Left cardiac atrium (tissue), 4 donors: ENCODE results near the gene CCDC85C. TPM values are rescaled to one million over a fixed set of nuclear protein-coding genes. Genes with fewer than 3 reads are reported as not detected.
"Not testable (repeated sequence)": the region's sequence is repeated elsewhere in the genome, so short reads cannot be mapped to it uniquely, and the experiment has no call there.

ENCODE experiments used
- ATAC-seq, 2 donors: fragments of 200-7000 bp; cut with Tn5 transposase; one replicate each; pipeline ENCODE4 v1.9.1; 2020; ENCODE audit warnings: mild to moderate bottlenecking in 2 of 2, moderate library complexity in 2 of 2
- DNase-seq: peaks from one replicate; pipeline ENCODE4 v3.0.0-alpha.2; 2020
- intact Hi-C, 2 donors: fragments of 100-400 bp; cut with DNase I; formaldehyde crosslinking; loops; one replicate each; pipeline versions ENCODE4 v1.14.1 to v1.15.1; 2022 to 2023
- long read RNA-seq: library from polyadenylated mRNA; unstranded; transcript quantifications from one replicate; pipeline ENCODE4 v2.0.0, GENCODE V29; 2021
- total RNA-seq, 2 donors: library from RNA; stranded (reverse); fragmentation: NEBNext Ultra II Directional; extraction: Animal tissue kit (Norgen Biotek cat#: 25700); gene quantifications; one replicate each; pipeline ENCODE4 v1.2.1, GENCODE V29; 2021
- donor health status: DM: no; HTN: yes; CAD: no.
- donor health status: DM: no; HTN: yes; CAD: no; lungs with severe emphysema.
- donor health status: DM: yes; HTN: yes; CAD: no.
- donor health status: Dilated cardiomyopathy.

The CCDC85C gene
- total RNA-seq: 10 to 100 TPM; 21.4 to 24.7 TPM
- long read RNA-seq, partial matches to known transcripts: 3 of 19 reads
- long read RNA-seq, other reads (novel, unspliced or antisense): 16 of 19 reads

DNA sequence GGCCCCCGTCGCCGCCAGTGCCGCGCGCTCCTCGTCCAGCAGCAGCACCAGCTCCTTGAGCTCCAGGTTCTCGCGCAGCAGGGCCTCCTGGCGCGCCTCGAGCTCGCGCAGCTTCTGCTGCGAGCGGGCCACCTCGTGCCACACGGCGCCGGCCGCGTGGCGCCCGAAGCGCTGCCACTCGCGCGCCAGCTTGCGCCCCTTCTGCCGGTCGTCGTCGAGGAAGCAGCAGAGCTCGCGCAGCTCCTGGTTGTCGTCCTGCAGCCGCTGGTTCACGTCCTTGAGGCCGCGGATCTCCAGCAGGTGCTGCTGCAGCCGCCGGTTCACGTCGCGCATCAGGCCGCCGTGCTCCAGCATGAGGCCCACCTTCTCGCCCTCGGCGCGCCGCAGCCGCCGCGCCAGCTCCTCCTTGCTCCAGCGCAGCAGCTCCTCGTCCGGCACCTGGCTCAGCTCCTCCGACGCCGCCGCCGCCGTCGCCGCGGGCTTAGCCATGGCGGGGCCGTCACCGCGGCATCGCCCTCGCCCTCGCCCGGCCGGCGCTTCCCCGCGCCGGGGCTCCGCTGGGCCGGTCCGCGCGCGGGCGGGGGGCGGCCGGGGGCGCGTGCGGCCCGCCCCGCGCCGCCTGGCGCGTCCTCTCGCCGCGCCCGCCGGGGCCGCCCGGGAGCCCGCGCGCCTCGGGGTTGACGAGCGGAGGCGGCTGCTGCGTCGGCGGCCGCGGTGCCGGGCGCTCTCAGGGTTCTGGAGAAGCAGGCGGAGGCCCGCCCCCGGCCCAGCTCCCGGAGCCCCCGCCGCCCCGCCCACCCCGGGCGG, at the start of gene CCDC85C:
Gene CCDC85C (minus strand): TSS at position 737 of the 807 bp plus-strand sequence. CDS start 248 bp downstream, at position 489.
- intact Hi-C loops: loop anchor here in 1 of 2 donors (5.0 kb wide), 1 partner anchor 36 kb away; no protein-coding TSS in a partner anchor
- ATAC-seq (no peak), DNase-seq (no peak)

DNA sequence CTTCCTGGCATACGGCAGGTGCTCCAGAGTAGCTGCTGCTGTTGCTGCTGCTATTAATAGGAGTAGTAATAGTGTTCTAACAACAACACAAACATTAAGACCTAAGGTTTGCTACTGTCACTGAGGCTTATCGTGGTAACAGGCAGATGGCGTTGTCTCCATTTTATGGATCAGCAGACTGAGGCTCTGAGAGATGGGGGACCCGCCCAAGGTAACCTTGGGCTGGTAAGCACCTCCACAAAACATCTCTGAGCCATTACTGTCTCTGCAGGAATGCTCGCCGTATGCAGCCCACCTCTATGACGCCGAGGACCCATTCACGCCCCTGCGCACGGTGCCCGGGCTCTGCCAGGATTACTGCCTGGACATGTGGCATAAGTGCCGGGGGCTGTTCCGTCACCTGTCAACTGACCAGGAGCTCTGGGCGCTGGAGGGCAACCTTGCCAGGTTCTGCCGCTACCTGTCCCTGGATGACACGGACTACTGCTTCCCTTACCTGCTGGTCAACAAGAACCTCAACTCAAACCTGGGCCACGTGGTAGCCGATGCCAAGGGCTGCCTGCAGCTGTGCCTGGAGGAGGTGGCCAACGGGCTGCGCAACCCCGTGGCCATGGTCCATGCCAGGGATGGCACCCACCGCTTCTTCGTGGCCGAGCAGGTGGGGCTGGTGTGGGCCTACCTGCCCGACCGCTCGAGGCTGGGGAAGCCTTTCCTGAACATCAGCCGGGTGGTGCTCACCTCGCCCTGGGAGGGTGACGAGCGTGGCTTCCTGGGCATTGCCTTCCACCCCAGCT, 48.1 kb upstream of the CCDC85C start:
- intact Hi-C loops: no loop called here
- ATAC-seq (no peak), DNase-seq (no peak)

GRCh38 chr14:99650189-99650588, 46.2 kb upstream of the CCDC85C start:
- intact Hi-C loops: no loop called here
- DNase-seq (no peak), ATAC-seq (no peak)

DNA sequence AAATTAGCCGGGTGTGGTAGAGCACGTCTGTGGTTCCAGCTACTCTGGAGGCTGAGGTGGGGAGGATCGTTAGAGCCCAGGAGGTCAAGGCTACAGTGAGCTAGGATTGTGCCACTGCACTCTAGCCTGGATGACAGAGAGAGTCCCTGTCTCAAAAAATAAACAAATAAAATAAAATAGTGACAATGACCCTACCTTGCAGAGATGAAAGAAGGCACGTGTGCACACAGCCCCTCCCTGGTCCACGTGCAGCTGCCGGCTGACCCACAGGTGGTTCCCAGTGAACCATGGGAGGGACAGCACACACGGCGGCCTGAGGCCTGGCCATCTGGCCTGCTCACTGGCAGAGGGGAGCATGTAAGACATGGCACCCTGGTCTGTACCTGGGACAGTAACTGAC, 45.6 kb upstream of the CCDC85C start:
- intact Hi-C loops: no loop called here
- DNase-seq: no peak
- ATAC-seq: no peak

- DNase-seq (no peak), ATAC-seq (no peak)
- intact Hi-C loops: no loop called here
Observed at GRCh38 chr14:99649219-99649618, 45.2 kb upstream of the CCDC85C start.

- DNase-seq (no peak), ATAC-seq (no peak)
- intact Hi-C loops: no loop called here
Observed at GRCh38 chr14:99648027-99648784, 44.2 kb upstream of the CCDC85C start.

GRCh38 chr14:99647411-99647810, 43.4 kb upstream of the CCDC85C start:
- intact Hi-C loops: no loop called here
- DNase-seq (peak; percentile 38), ATAC-seq (peak in 1 of 2 donors; percentile 65)

DNA sequence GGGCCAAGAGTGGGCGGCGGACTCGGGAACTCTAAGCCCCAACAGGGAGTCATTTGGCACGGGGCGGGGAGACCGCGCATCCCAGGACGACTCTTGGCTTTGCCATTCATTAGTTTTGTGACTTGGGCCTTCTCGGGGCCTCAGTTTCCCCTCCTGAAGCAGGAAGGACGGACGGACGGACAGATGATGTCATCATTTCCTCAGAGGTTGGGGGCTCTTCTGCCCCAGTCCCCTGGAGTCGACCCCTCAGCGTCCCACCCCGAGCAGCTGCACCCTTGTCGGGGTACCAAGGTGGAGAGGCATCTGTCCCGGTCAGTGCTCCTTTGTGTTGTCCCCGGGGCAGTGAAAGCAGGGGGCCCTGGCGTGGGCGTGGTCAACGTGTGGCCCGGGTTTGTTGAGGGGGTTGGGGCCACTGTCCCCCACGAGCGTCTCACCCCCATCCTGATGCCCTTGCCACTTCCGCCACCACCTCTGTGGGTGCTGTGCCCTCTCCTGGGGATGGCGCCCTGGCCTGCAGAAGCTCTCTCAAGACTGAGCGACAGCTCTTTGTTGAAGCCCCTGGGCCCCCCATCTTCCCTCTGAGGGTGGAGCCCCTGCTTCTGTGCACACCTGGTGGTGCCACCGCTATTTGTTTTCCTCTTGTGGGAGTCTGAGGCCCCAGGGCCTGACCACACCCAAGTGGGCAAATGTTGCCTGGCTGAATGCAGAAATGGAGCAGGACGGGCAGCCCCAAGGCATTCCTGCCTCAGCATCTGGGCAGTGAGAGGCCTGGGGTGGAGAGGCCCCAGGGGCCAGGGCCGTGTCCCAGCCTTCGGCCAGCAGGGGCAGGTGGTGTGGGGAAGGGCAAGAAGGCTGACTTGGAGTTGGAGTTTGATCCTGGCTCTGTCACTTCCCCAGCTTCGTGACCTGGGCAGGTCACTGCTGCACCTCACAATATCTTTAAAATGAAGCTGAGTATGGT, 41.8 kb upstream of the CCDC85C start:
- ATAC-seq: peak in 1 of 2 donors; percentile 16
- no peak for DNase-seq
- intact Hi-C loops: no loop called here

- ATAC-seq: peak; percentile 74 to 80
- intact Hi-C loops: no loop called here
- DNase-seq: peak; percentile 49
Observed at GRCh38 chr14:99644723-99645544, 40.9 kb upstream of the CCDC85C start, which contains the start of gene HHIPL1. HHIPL1 (plus strand) TSS chr14:99645129; CDS start chr14:99645208, 79 bp downstream.

DNA sequence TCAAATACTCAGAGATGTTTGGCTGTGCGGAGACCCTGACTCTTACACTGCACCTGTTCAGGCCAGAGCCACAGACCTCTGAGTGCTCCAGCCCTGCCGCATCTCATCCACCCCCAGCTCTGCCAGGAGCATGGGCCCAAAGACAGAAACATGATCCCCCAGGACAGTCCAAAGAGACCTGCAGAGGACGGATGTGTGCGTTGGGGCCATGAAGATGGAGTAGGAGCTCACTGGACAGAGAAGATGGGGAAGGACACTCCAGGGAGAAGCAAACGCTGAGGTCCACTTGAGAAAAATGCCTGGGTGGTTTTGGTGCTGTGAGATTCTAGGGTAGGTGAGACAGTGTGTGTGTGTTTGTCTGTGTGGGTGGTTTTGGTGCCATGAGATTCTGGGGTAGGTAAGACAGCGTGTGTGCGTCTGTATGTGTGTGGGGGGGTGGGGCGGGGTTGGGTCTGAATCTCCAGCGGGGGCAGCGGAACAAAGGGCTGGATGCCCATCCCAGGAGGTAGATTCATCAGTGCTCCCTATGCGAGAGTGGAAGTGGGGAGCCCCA, 40.1 kb upstream of the CCDC85C start:
- DNase-seq (no peak), ATAC-seq (no peak)
- intact Hi-C loops: no loop called here

GRCh38 chr14:99643343-99643742, 39.3 kb upstream of the CCDC85C start:
- DNase-seq (no peak), ATAC-seq (no peak)
- intact Hi-C loops: no loop called here

- ATAC-seq: not testable (repeated sequence)
Observed at GRCh38 chr14:99642771-99643170, 38.8 kb upstream of the CCDC85C start.

DNA sequence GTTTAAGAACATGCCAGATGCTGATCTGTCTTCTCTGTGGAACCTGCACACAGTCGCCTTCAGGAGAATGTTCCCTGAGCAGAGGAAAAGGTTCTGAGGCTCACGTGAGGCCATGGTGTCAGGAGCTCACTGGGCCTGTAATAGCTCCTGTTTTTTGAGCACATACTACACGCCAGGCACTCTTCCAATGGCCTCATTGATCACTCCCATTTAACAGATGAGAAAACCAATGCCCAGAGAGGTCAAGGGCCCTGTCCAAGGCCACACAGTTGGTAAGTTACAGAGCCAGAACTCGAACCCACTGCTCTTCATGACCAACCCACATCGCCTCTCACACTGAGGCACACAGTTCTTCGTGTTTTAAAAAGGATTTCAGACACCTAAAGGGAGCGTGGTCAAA, 33.6 kb upstream of the CCDC85C start:
- intact Hi-C loops: no loop called here
- ATAC-seq (no peak), DNase-seq (no peak)

More at GRCh38 chr14:99642771-99643170, 38.8 kb upstream of the CCDC85C start:
- intact Hi-C loops, DNase-seq: not testable (repeated sequence)

DNA sequence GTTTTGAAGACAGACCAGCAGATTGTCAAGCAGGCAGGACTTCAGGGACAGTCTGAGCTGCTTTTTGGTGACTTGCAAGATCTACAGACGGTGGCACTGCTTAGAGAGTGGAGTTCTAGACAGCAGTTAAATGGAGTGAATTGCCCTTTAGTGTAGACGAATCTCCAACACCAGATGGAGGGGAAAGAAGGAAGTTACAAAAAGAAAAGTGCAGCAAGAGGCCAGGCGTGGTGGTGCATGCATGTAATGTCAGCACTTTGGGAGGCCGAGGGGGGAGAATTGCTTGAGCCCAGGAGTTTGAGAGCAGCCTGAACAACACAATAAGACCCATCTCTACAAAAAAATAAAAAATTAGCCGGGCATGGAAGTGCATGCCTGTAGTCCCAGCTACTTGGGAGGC, 32.5 kb upstream of the CCDC85C start:
- DNase-seq: no peak
- intact Hi-C loops: no loop called here

DNA sequence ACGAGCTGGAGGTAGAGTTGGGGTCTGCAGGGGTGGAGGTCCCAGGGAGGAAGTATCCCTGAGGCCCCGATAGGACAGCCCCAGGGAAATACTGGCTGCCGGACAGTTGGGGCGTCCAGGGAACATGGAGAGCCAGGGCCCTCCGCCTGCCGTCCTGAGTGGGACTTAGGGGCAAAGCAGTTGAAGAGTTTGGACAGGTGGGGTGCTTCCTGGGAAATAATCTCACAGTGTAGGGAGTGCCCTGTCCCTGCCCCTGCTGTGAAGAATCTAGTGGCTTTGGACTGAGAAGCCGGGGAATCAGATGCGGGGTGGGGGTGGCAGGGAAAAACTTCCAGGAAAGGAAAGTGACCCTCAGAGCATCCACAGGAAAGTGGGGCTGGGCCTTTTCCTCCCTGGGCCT, 31.1 kb upstream of the CCDC85C start:
- intact Hi-C loops: no loop called here
- ATAC-seq: no peak
- DNase-seq: no peak

More for the DNA sequence above, 32.5 kb upstream of the CCDC85C start:
- ATAC-seq: no peak

DNA sequence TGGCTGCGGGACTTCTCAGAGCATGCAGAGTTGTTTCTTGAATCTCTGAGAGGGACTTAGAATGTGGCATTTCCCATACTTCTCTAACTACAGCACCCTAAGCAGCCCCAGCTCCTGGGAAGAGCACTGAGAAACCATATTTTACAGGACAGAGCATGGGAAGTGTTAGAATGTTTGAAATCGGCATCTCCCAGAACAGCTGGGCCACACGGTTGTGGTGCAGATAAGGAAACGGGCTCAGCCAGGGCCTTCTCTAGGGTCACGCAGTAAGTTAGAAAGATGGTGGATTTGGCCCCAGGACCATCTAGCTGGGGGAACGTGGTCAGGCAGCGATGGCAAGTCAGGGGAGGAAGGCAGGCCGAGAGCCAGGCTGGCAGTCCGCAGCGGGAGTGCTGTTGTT, 30.4 kb upstream of the CCDC85C start:
- no peak for ATAC-seq
- intact Hi-C loops: loop anchor here in 1 of 2 donors (5.0 kb wide), 1 partner anchor 127 kb away; no protein-coding TSS in a partner anchor
- no peak for DNase-seq

GRCh38 chr14:99633918-99634317, 29.9 kb upstream of the CCDC85C start:
- DNase-seq (no peak), ATAC-seq (no peak)
- intact Hi-C loops: loop anchor here in 1 of 2 donors (5.0 kb wide), 1 partner anchor 127 kb away; no protein-coding TSS in a partner anchor
